Measurements from ENCODE around the gene NUP214. TPM values are rescaled to one million over a fixed set of nuclear protein-coding genes. Genes with fewer than 3 reads are reported as not detected.
"Not testable (repeated sequence)": the region's sequence is repeated elsewhere in the genome, so short reads cannot be mapped to it uniquely, and the experiment has no call there.

The NUP214 gene
- polyA plus RNA-seq, 1 donor from 2014 or later: 15.0 TPM

DNA sequence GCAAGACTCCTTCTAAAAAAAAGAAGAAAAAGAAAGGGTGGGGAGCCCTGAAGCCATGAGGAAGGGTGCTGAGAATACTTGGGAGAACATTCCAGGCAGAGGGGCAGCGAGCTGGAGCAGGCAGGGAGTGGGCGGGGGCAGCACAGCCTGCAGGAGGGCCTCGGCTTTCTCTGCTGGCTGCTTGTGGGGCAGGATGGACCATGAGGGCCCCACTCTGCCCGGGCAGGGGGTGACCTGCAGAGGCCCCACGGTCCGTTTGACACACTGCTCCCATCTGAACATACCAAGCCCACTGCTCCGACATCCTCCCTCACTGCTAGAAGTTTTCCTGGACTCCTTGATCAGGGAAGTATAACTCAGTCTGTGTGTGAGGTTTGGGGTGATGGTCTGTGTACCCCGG, 11.7 kb upstream of the NUP214 start:
- H4K20me1 ChIP-seq (ENCODE audit: insufficient read depth): no peaks in the 10 kb centered on the region
- H3K27ac ChIP-seq (ENCODE audit: low read length): no peak overlapping the region
- no peaks in the 10 kb centered on the region for H3K27me3 ChIP-seq (ENCODE audit: insufficient read depth, low read depth, low read length)
- no peaks in the 10 kb centered on the region for H3K9me3 ChIP-seq (ENCODE audit: low read length)
- H3K9ac ChIP-seq (ENCODE audit: low read length): no peak overlapping the region
- no peaks in the 10 kb centered on the region for H3K9me2 ChIP-seq (ENCODE audit: insufficient read depth, low read length)
- H3K4me3 ChIP-seq (ENCODE audit: low read length): no peak overlapping the region
- no peaks in the 10 kb centered on the region for H3K79me2 ChIP-seq (replicated peaks; ENCODE audit: insufficient read depth, low read length)
- H3F3A ChIP-seq (ENCODE audit: insufficient read depth, low read length, poor library complexity, severe bottlenecking): no peaks in the 10 kb centered on the region
- H3K36me3 ChIP-seq (ENCODE audit: insufficient read depth, low read length): no peaks in the 10 kb centered on the region
- no peak overlapping the region for H3K4me2 ChIP-seq (ENCODE audit: low read length)
- no peak overlapping the region for H2AFZ ChIP-seq (ENCODE audit: low read depth, low read length)
- TF ChIP-seq TAF1 (IDR thresholded peaks at IDR 0.05; ENCODE audit: low read depth): no peak
- no peak for TF ChIP-seq EP300 (conservative IDR thresholded peaks at IDR 0.05; ENCODE audit: poor library complexity, severe bottlenecking)
- no peak for TF ChIP-seq CTCF (IDR thresholded peaks at IDR 0.05; ENCODE audit: poor library complexity, severe bottlenecking)
- no peak for TF ChIP-seq RAD21 (conservative IDR thresholded peaks at IDR 0.05)
- TF ChIP-seq REST (IDR thresholded peaks at IDR 0.05; ENCODE audit: borderline replicate concordance): no peak
- no peak for TF ChIP-seq EZH2 (IDR thresholded peaks at IDR 0.05; ENCODE audit: borderline replicate concordance, insufficient read depth, low read length, poor library complexity, severe bottlenecking)
- TF ChIP-seq POLR2AphosphoS5 (IDR thresholded peaks at IDR 0.05): no peak
- no peak for TF ChIP-seq SMC3 (conservative IDR thresholded peaks at IDR 0.05; ENCODE audit: poor library complexity)
- TF ChIP-seq MXI1 (conservative IDR thresholded peaks at IDR 0.05; ENCODE audit: poor library complexity, severe bottlenecking): no peak

DNA sequence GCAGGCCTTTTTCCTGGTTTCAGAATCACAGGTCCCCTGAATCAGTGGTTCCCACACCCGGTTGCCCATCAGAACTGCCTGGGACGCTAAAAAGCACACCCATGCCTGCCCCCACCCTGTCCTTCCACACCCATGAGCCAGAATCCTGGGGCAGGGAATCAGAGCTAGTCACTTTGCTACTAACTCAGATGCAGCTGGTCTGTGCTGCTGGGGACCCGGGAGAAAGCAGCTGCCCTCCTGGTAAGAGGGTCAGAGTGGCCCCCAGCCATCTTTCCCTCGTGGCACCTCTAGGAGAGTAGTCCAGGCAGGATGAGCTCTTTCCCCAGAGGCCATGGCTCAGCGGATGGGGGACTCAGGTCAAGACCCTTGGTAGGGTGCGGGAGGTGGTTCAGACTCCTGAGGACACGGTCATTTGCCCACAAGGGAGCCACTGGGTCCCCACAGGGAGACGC, 11.3 kb upstream of the NUP214 start:
- no peak overlapping the region for H3K4me3 ChIP-seq (ENCODE audit: low read length)
- H3K9me2 ChIP-seq (ENCODE audit: insufficient read depth, low read length): no peaks in the 10 kb centered on the region
- H3F3A ChIP-seq (ENCODE audit: insufficient read depth, low read length, poor library complexity, severe bottlenecking): no peaks in the 10 kb centered on the region
- no peak overlapping the region for H2AFZ ChIP-seq (ENCODE audit: low read depth, low read length)
- H3K4me2 ChIP-seq (ENCODE audit: low read length): no peak overlapping the region
- no peak overlapping the region for H3K9ac ChIP-seq (ENCODE audit: low read length)
- H3K27me3 ChIP-seq (ENCODE audit: insufficient read depth, low read depth, low read length): no peaks in the 10 kb centered on the region
- no peak for TF ChIP-seq SMC3 (conservative IDR thresholded peaks at IDR 0.05; ENCODE audit: poor library complexity)
- TF ChIP-seq CTCF (IDR thresholded peaks at IDR 0.05; ENCODE audit: poor library complexity, severe bottlenecking): no peak
- no peak for TF ChIP-seq EP300 (conservative IDR thresholded peaks at IDR 0.05; ENCODE audit: poor library complexity, severe bottlenecking)
- no peak for TF ChIP-seq POLR2AphosphoS5 (IDR thresholded peaks at IDR 0.05)
- TF ChIP-seq RAD21 (conservative IDR thresholded peaks at IDR 0.05): no peak
- no peak for TF ChIP-seq REST (IDR thresholded peaks at IDR 0.05; ENCODE audit: borderline replicate concordance)
- no peak for TF ChIP-seq MXI1 (conservative IDR thresholded peaks at IDR 0.05; ENCODE audit: poor library complexity, severe bottlenecking)
- TF ChIP-seq TAF1 (IDR thresholded peaks at IDR 0.05; ENCODE audit: low read depth): no peak
- no peak for TF ChIP-seq EZH2 (IDR thresholded peaks at IDR 0.05; ENCODE audit: borderline replicate concordance, insufficient read depth, low read length, poor library complexity, severe bottlenecking)
- H3K36me3 ChIP-seq (ENCODE audit: insufficient read depth, low read length): no peaks in the 10 kb centered on the region
- no peaks in the 10 kb centered on the region for H4K20me1 ChIP-seq (ENCODE audit: insufficient read depth)
- no peaks in the 10 kb centered on the region for H3K9me3 ChIP-seq (ENCODE audit: low read length)
- no peaks in the 10 kb centered on the region for H3K79me2 ChIP-seq (replicated peaks; ENCODE audit: insufficient read depth, low read length)
- no peak overlapping the region for H3K27ac ChIP-seq (ENCODE audit: low read length)

- H3K9me2 ChIP-seq (ENCODE audit: insufficient read depth, low read length); H3K4me3 ChIP-seq (ENCODE audit: low read length); H4K20me1 ChIP-seq (ENCODE audit: insufficient read depth); H3K27me3 ChIP-seq (ENCODE audit: insufficient read depth, low read depth, low read length); H3K9ac ChIP-seq (ENCODE audit: low read length); H2AFZ ChIP-seq (ENCODE audit: low read depth, low read length); H3K79me2 ChIP-seq (replicated peaks; ENCODE audit: insufficient read depth, low read length); H3K27ac ChIP-seq (ENCODE audit: low read length); H3K36me3 ChIP-seq (ENCODE audit: insufficient read depth, low read length); H3F3A ChIP-seq (ENCODE audit: insufficient read depth, low read length, poor library complexity, severe bottlenecking); H3K4me2 ChIP-seq (ENCODE audit: low read length); H3K9me3 ChIP-seq (ENCODE audit: low read length): not testable (repeated sequence)
Measured at GRCh38 chr9:131115360-131115742, 10.0 kb upstream of the NUP214 start.
